GM19438 (cell line): ENCODE results near the gene C11orf91.
"Not testable (repeated sequence)": the region's sequence is repeated elsewhere in the genome, so short reads cannot be mapped to it uniquely, and the experiment has no call there.

Experiments used
- ATAC-seq: cut with Tn5 transposase; IDR thresholded peaks from one replicate; pipeline ENCODE4 v1.9.1; 2021; ENCODE audit warnings: low read depth; ENCODE audit not compliant: unreplicated experiment

Gene C11orf91

GRCh38 chr11:33674035-33674814 lies 26.4 kb downstream of the C11orf91 start:
- ATAC-seq = no peak

DNA sequence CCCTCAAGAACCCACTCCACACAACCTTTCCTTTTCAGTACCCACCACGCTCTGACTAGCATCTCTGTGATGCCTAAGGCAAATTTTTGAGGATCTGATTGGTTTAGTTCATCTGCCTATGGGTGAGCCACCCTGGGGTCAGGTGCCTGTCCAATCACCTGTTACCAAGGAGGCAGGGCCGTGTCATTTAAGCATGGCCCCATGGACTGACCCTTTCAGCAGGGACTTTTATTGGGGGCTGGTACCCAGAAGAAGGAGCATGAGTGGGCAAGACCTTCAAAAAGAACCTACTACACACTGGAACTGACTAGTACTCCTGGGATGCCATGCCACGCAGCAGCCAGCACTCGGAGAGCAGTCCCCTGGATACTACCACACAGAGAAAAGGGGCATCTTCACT lies 28.4 kb downstream of the C11orf91 start:
- ATAC-seq = no peak

GRCh38 chr11:33670250-33671011 lies 30.2 kb downstream of the C11orf91 start:
- no peak for ATAC-seq

DNA sequence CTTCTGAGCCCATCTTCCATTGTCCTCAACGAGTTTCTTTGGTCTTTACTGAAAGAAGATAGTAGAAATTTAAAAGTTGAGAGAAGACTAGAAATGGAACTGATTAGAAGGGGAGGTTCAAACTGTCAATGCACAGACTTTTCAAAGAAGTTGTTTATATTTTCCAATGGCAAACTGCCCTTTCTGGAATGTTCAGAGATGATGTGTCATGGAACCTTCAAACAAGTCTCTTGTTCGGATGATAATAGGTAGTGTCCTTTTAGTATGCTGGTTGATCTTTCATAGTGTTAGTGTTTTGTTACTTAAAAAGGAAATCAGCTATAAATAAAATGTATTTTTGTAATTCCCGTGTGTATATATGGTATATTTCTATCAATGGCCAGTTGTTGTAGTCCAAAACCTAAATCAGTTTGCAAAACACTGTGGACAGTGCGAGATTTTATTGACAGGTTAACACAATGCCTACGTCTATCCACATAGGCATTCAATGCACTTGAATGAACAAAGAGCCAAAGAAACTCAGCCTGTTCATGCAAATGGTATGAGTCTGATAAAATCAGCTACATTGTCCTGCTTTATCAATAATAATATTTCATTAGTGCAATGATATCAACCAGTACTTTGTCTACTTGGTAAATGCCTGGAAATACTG lies 30.9 kb downstream of the C11orf91 start:
- no peak for ATAC-seq

DNA sequence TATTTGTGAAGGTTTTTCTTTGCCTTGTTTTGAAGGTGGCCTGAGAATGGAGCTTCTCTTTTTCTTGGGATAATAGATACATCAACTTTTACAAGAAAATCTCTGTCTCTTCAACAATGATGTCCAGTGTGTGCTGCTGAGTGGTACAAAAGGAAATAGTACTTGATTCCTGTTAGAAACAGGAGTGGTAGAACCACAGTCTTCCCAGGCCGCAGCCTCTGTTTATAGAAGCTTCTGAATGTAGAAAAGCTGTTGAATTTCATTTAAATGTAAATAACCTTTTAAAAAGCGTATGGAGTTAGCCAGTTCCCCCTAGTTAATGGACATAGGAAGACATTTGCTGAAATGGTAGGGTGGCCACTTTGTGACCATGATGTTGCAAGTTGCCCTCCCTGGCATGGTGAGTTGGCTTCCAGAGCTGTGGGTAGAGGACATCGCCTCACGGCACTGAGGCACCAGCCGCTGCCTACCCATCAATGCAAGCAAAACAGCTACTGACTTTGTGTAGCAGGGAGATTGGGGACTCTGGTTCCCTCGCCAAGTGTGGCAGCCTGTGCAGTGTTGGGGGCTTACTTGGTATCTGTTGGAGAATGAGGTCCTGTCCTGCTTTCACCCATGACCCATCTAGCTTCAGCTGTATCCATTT lies 31.6 kb downstream of the C11orf91 start:
- no peak for ATAC-seq

GRCh38 chr11:33668468-33668825 lies 32.2 kb downstream of the C11orf91 start:
- ATAC-seq = no peak

DNA sequence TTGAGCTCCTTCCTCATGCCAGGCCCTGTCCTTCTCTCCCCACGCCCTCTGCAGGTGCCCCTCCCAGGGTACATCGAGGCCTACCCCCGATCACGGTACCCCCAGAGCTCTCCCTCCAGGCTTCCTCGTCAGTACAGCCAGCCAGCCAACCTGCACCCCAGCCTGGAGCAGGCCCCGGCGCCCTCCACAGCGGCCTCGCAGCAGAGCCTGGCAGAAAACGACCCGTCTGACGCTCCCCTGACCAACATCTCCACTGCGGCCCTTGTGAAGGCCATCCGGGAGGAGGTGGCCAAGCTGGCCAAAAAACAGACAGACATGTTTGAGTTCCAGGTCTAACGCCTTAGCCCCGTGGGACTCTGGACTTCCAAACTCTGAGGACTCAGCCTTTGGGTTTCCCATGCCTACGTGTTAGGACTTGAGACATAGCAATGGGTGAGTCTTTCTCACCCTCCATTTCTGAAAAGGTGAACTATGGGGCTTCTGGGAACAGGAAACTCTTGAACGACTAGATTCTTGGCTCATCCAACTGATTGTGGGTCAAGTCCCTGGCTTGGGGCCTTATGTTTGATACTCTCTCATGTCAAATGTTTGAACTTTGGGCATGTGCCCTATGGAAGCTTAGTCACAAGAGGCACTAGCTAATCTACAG lies 32.7 kb downstream of the C11orf91 start:
- no peak for ATAC-seq

GRCh38 chr11:33665350-33666106 lies 35.1 kb downstream of the C11orf91 start:
- no peak for ATAC-seq

- no peak for ATAC-seq
These were observed 35.8 kb downstream of the C11orf91 start for GRCh38 chr11:33664827-33665226.

DNA sequence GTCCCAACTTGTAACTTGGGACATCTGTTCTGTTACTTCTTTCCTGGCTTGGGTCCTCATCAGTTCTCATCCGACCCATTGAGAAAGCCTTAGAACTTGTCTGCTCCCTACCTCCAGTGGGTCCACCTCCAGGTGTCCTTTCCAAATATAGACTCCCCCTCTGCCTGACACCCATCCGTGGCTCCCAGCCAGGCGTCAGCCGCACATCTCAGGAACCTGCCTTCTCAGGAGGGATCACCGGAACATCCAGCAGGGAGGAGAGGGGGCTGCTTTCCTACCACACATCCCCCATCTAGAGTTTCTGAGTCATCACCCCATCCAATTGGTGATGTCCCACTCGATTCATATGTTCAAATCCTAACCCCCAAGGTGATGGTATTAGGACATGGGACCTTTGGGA lies 36.5 kb downstream of the C11orf91 start:
- ATAC-seq = no peak

GRCh38 chr11:33663121-33663520 lies 37.5 kb downstream of the C11orf91 start:
- ATAC-seq = no peak

DNA sequence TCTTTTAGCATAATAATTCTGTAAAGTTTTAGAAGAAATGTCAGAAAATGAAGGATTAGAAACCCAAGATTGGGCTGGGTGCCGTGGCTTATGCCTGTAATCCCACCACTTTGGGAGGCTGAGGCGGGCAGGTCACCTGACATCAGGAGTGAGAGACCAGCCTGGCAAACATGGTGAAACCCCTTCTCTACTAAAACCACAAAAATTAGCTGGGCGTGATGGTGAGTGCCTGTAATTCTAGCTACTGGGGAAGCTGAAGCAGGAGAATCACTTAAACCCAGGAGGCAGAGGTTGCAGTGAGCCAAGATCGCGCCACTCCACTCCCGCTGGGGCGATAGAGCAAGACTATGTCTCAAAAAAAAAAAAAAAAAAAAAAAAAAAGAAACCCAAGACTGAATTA lies 39.1 kb downstream of the C11orf91 start:
- not testable (repeated sequence) for ATAC-seq

DNA sequence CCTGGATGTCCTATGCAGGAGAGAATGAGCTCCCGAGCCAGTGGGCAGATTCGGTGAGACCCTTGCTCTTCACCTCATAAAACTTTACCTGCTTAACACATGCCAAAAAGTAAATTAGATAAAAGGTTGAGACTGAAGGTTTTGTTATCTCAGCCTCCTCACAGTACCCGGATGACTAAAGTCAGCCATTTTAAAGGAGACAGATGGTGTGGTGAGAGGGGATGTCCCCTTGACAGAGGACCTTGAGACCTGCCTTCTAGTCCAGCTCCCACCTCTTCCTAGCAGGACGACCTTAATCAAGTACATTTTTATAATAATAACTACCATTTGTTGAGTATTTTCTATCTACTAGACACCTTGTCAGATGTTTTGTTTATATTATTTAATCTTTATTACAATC lies 39.7 kb downstream of the C11orf91 start:
- ATAC-seq = no peak

- ATAC-seq = no peak
These were observed 41.1 kb downstream of the C11orf91 start for GRCh38 chr11:33659370-33660139.

- no peak for ATAC-seq
These were observed 42.3 kb downstream of the C11orf91 start for GRCh38 chr11:33658195-33658900.

- ATAC-seq = no peak
These were observed 42.9 kb downstream of the C11orf91 start for GRCh38 chr11:33657757-33658156.

GRCh38 chr11:33656768-33657167 lies 43.9 kb downstream of the C11orf91 start:
- no peak for ATAC-seq

- ATAC-seq = no peak
These were observed 44.6 kb downstream of the C11orf91 start for GRCh38 chr11:33655842-33656600.
